NB4 (cell line): ENCODE data around the gene GPX2.

ENCODE experiments used
- POLR2A ChIP-seq: IDR thresholded peaks from 2 replicates; pipeline ENCODE4 v1.6.1; 2011; ENCODE audit warnings: mild to moderate bottlenecking; ENCODE audit not compliant: insufficient read length; ENCODE audit errors: extremely low read depth
- TF ChIP-seq, protein P1 (sequence below): IDR thresholded peaks from one replicate; pipeline ENCODE4 v1.5.1; 2012; ENCODE audit warnings: low read depth, low read length

DNA sequence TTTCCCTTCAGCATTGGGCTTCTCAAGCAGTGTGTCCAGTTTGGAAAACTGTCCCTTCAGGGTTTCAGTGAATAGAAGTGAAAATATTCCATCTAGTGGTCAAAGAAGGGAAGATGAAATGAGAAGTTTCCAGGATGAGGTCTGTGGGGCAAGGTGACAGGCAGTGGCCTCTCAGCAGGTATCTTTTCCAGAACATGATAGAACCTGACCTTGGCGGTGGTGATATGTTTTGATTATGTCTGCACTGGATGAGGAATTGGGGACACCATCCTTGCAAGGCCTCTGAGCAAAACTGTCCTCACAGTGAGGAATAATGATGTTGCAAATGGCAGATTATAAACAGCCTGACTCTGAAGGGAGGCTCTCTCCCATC lies 4.7 kb downstream of the GPX2 start:
- TF ChIP-seq POLR2A, result no peak
- TF ChIP-seq, protein P1, sequence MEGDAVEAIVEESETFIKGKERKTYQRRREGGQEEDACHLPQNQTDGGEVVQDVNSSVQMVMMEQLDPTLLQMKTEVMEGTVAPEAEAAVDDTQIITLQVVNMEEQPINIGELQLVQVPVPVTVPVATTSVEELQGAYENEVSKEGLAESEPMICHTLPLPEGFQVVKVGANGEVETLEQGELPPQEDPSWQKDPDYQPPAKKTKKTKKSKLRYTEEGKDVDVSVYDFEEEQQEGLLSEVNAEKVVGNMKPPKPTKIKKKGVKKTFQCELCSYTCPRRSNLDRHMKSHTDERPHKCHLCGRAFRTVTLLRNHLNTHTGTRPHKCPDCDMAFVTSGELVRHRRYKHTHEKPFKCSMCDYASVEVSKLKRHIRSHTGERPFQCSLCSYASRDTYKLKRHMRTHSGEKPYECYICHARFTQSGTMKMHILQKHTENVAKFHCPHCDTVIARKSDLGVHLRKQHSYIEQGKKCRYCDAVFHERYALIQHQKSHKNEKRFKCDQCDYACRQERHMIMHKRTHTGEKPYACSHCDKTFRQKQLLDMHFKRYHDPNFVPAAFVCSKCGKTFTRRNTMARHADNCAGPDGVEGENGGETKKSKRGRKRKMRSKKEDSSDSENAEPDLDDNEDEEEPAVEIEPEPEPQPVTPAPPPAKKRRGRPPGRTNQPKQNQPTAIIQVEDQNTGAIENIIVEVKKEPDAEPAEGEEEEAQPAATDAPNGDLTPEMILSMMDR, result peak; percentile 7
